Erythroblast (primary cell): Measurements from ENCODE around the gene LHFPL6.

ENCODE experiments used
- GATA1 ChIP-seq: IDR thresholded peaks from 2 replicates; pipeline ENCODE4 v1.6.1; 2011; ENCODE audit warnings: low read depth, mild to moderate bottlenecking, control low read depth, low read length, moderate library complexity
- POLR2A ChIP-seq: IDR thresholded peaks from 2 replicates; pipeline ENCODE4 v1.6.1; 2011; ENCODE audit warnings: mild to moderate bottlenecking, low read length

DNA sequence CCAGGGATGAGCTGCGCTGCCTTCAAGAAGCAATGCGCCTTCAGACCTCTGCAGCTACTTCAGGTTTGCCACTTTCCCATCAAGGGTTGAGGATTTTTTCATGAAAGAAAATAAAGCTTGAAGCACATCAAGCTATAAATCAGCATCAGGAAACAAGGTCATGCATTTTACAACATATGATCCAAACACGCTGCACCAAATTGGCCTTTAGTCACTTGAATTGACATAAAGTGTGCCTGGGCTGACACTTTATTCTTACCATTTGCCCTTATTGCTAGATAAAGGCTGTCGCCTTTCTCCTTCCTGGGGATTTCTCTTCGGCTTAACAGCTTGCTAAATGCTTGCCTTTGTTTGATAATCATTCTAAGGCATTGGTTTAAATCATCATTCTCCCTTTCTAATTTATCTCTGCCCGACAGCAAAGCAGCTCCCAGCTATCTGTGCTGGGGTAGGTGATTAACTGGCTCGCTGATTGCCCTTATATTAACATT is 87.7 kb downstream of the LHFPL6 start:
- TF ChIP-seq POLR2A: no peak
- TF ChIP-seq GATA1: no peak
